Smooth muscle cell (in vitro differentiated cells): ENCODE results near the gene APH1A. TPM values are rescaled to one million over a fixed set of nuclear protein-coding genes. Genes with fewer than 3 reads are reported as not detected.

Experiments used
- DNase-seq: peaks from one replicate; lab custom pipeline; 2025; ENCODE audit not compliant: unreplicated experiment; lab: John Stamatoyannopoulos, UW
- H2AFZ ChIP-seq: fragments of 200-600 bp; sonication (generic); 2 replicates; pipeline ENCODE4 v1.6.0; 2016; ENCODE audit warnings: antibody characterized with exemption, low read depth, mild to moderate bottlenecking
- H3F3A ChIP-seq: fragments of 200-600 bp; sonication (generic); 2 replicates; pipeline ENCODE4 v1.6.0; 2017; ENCODE audit warnings: antibody characterized with exemption, low read depth
- H3K27ac ChIP-seq: fragments of 200-600 bp; sonication (generic); 2 replicates; pipeline ENCODE4 v1.5.1; 2016; ENCODE audit warnings: low read depth, mild to moderate bottlenecking
- H3K27me3 ChIP-seq: fragments of 200-600 bp; sonication (generic); 2 replicates; pipeline ENCODE4 v1.6.1; 2016; ENCODE audit warnings: low read depth, mild to moderate bottlenecking
- H3K36me3 ChIP-seq: fragments of 200-600 bp; sonication (generic); 2 replicates; pipeline ENCODE4 v1.5.1; 2016; ENCODE audit warnings: low read depth
- H3K4me1 ChIP-seq: fragments of 200-600 bp; sonication (generic); 2 replicates; pipeline ENCODE4 v1.5.1; 2016; ENCODE audit warnings: low read depth
- H3K4me2 ChIP-seq: fragments of 200-600 bp; sonication (generic); 2 replicates; pipeline ENCODE4 v1.6.0; 2016; ENCODE audit warnings: mild to moderate bottlenecking
- H3K4me3 ChIP-seq: fragments of 200-600 bp; sonication (generic); 2 replicates; pipeline ENCODE4 v1.5.1; 2016; ENCODE audit warnings: mild to moderate bottlenecking
- H3K79me2 ChIP-seq: fragments of 200-600 bp; sonication (generic); 2 replicates; pipeline ENCODE4 v1.6.0; 2016; ENCODE audit warnings: low read depth, mild to moderate bottlenecking
- H3K9ac ChIP-seq: fragments of 200-600 bp; sonication (generic); 2 replicates; pipeline ENCODE4 v1.6.0; 2016; ENCODE audit warnings: low read depth
- H3K9me3 ChIP-seq: fragments of 200-600 bp; sonication (generic); replicated peaks from 2 replicates; pipeline ENCODE4 v1.5.1; 2016; ENCODE audit warnings: low read depth
- H4K20me1 ChIP-seq: fragments of 200-600 bp; sonication (generic); 2 replicates; pipeline ENCODE4 v1.6.0; 2016; ENCODE audit warnings: low read depth
- CTCF ChIP-seq: fragments of 200-600 bp; sonication (generic); IDR thresholded peaks from 2 replicates; pipeline ENCODE4 v1.5.1; 2017; ENCODE audit warnings: borderline replicate concordance, mild to moderate bottlenecking, antibody characterized with exemption; ENCODE audit not compliant: insufficient read depth, poor library complexity, severe bottlenecking
- WGBS: methylation state at CpG from one replicate; pipeline ENCODE4 v1.1.7; 2016; ENCODE audit warnings: low lambda C conversion rate; 5-methylcytosine and 5-hydroxymethylcytosine counted together
- polyA plus RNA-seq: library from polyadenylated mRNA; unstranded; fragments of >200 nt; fragmentation: Nextera tagmentation; extraction: Ambion mirVana; gene quantifications from 2 replicates; pipeline ENCODE4 v1.2.1, GENCODE V29; 2016
- total RNA-seq: library from RNA; depleted of rRNA; stranded (reverse); fragments of >200 nt; gene quantifications from 2 replicates; pipeline ENCODE4 v1.2.3, GENCODE V29; 2014

Gene APH1A
- total and polyA plus RNA-seq, 2 experiments from 2014 or later = 43.4 to 74.8 TPM

- Histone ChIP-seq H3K4me1 (peaks cover 24% of the 10 kb centered on the region), H3K9me3 (no peaks in the 10 kb centered on the region), H3F3A (no peaks in the 10 kb centered on the region), H3K27ac (no peak overlapping the region), H3K27me3 (no peaks in the 10 kb centered on the region), H3K9ac (no peak overlapping the region), H3K79me2 (peaks cover 23% of the 10 kb centered on the region), H4K20me1 (no peaks in the 10 kb centered on the region), H3K4me3 (no peak overlapping the region), H2AFZ (no peak overlapping the region), H3K4me2 (no peak overlapping the region), H3K36me3 (no peaks in the 10 kb centered on the region)
- WGBS = 92% methylated on average over 7 of the region's 7 CpGs
- no peak for TF ChIP-seq CTCF
- DNase-seq = no peak
Observed at GRCh38 chr1:150271291-150271959, 2.6 kb upstream of the APH1A start.

- no peak for DNase-seq
- H2AFZ ChIP-seq = peak overlapping the region; percentile 96
- no peaks in the 10 kb centered on the region for H3K36me3 ChIP-seq
- H3K27me3 ChIP-seq = no peaks in the 10 kb centered on the region
- peak overlapping the region; percentile 91 for H3K4me2 ChIP-seq
- H3K9ac ChIP-seq = peak overlapping the region; percentile 91
- no peaks in the 10 kb centered on the region for H4K20me1 ChIP-seq
- WGBS = 29% methylated on average over 10 of the region's 10 CpGs
- no peak for TF ChIP-seq CTCF
- peak overlapping the region; percentile 31 for H3K27ac ChIP-seq
- H3K4me1 ChIP-seq = peaks cover 24% of the 10 kb centered on the region
- H3K4me3 ChIP-seq = peak overlapping the region; percentile 97
- peaks cover 23% of the 10 kb centered on the region for H3K79me2 ChIP-seq
- no peaks in the 10 kb centered on the region for H3K9me3 ChIP-seq
- H3F3A ChIP-seq = no peaks in the 10 kb centered on the region
Observed at GRCh38 chr1:150269451-150269850, 635 bp upstream of the APH1A start.

GRCh38 chr1:150268340-150268704 is 494 bp downstream of the APH1A start:
- Histone ChIP-seq H3K9ac (peak overlapping the region; percentile 91), H3K4me3 (peak overlapping the region; percentile 97), H3K27ac (peak overlapping the region; percentile 70), H3K4me1 (peaks cover 23% of the 10 kb centered on the region), H4K20me1 (no peaks in the 10 kb centered on the region), H3K4me2 (peak overlapping the region; percentile 91), H3K79me2 (peaks cover 23% of the 10 kb centered on the region), H3F3A (no peaks in the 10 kb centered on the region), H2AFZ (peak overlapping the region; percentile 96), H3K27me3 (no peaks in the 10 kb centered on the region), H3K9me3 (no peaks in the 10 kb centered on the region), H3K36me3 (no peaks in the 10 kb centered on the region)
- 2% methylated on average over 21 of the region's 21 CpGs for WGBS
- no peak for DNase-seq
- no peak for TF ChIP-seq CTCF

- H3K9ac ChIP-seq = peak overlapping the region; percentile 91
- no peak overlapping the region for H2AFZ ChIP-seq
- peak overlapping the region; percentile 97 for H3K4me3 ChIP-seq
- peak overlapping the region; percentile 91 for H3K4me2 ChIP-seq
- WGBS = 56% methylated on average over 6 of the region's 6 CpGs
- peaks cover 19% of the 10 kb centered on the region for H3K4me1 ChIP-seq
- H3K36me3 ChIP-seq = no peaks in the 10 kb centered on the region
- H3K27ac ChIP-seq = no peak overlapping the region
- no peaks in the 10 kb centered on the region for H3K27me3 ChIP-seq
- no peaks in the 10 kb centered on the region for H3F3A ChIP-seq
- DNase-seq = no peak
- no peaks in the 10 kb centered on the region for H3K9me3 ChIP-seq
- H3K79me2 ChIP-seq = peaks cover 23% of the 10 kb centered on the region
- TF ChIP-seq CTCF = no peak
- no peaks in the 10 kb centered on the region for H4K20me1 ChIP-seq
Observed at GRCh38 chr1:150267896-150268295, 920 bp downstream of the APH1A start.
